COLO829 (cell line): ENCODE data around the gene TIE1.

ENCODE experiments used
- DNase-seq: peaks from one replicate; pipeline ENCODE4 v3.0.0; 2012; ENCODE audit warnings: low spot score

Gene TIE1

GRCh38 chr1:43300378-43301094 lies at the start of gene TIE1:
TIE1 (plus strand) TSS chr1:43300982; CDS start chr1:43301072, 90 bp downstream.
- DNase-seq, result no peak

- no peak for DNase-seq
Observed at GRCh38 chr1:43251024-43251423, 49.8 kb upstream of the TIE1 start.

- DNase-seq, result no peak
Observed at GRCh38 chr1:43252225-43252624, 48.6 kb upstream of the TIE1 start.

- no peak for DNase-seq
Observed at GRCh38 chr1:43253173-43253572, 47.6 kb upstream of the TIE1 start.

- DNase-seq, result no peak
Observed at GRCh38 chr1:43253876-43254275, 46.9 kb upstream of the TIE1 start.

- DNase-seq, result no peak
Observed at GRCh38 chr1:43255438-43256210, 45.2 kb upstream of the TIE1 start.

- no peak for DNase-seq
Observed at GRCh38 chr1:43256675-43257570, 43.9 kb upstream of the TIE1 start.

- no peak for DNase-seq
Observed at GRCh38 chr1:43258370-43258769, 42.4 kb upstream of the TIE1 start.

- DNase-seq, result no peak
Observed at GRCh38 chr1:43265431-43265830, 35.4 kb upstream of the TIE1 start.

- DNase-seq, result no peak
Observed at GRCh38 chr1:43266881-43267280, 33.9 kb upstream of the TIE1 start.

GRCh38 chr1:43267291-43267805 lies 33.4 kb upstream of the TIE1 start:
- no peak for DNase-seq

GRCh38 chr1:43267818-43268425 lies 32.9 kb upstream of the TIE1 start:
- DNase-seq, result no peak

GRCh38 chr1:43269627-43270375 lies 31.0 kb upstream of the TIE1 start, which contains the start of gene TMEM125:
TMEM125 (plus strand) TSS chr1:43269983; CDS start chr1:43272723, 2,740 bp downstream.
- DNase-seq, result no peak

GRCh38 chr1:43270421-43271095 lies 30.2 kb upstream of the TIE1 start:
- no peak for DNase-seq

GRCh38 chr1:43271186-43272118 lies 29.3 kb upstream of the TIE1 start:
- DNase-seq, result no peak

GRCh38 chr1:43272161-43272560 lies 28.6 kb upstream of the TIE1 start:
- no peak for DNase-seq

- no peak for DNase-seq
Observed at GRCh38 chr1:43272576-43273571, 27.9 kb upstream of the TIE1 start.

- DNase-seq, result no peak
Observed at GRCh38 chr1:43273708-43274107, 27.1 kb upstream of the TIE1 start.
